HAP-1 (cell line): ENCODE measurements around the gene INPP4B.

Experiments
- DNase-seq, 2 experiments: peaks; one replicate each; pipeline ENCODE4 v3.0.0-alpha.2; 2016 to 2020; ENCODE audit warnings: low spot score in 2 of 2
- H3K27me3 ChIP-seq: fragments of 250-450 bp; sonication (Bioruptor Pico); 2 replicates; pipeline ENCODE4 v1.5.1; 2020; ENCODE audit warnings: low read depth, mild to moderate bottlenecking, moderate library complexity
- H3K36me3 ChIP-seq: fragments of 250-450 bp; sonication (Bioruptor Pico); replicated peaks from 2 replicates; pipeline ENCODE4 v1.5.1; 2020; ENCODE audit warnings: mild to moderate bottlenecking
- H3K4me1 ChIP-seq: fragments of 250-450 bp; sonication (Bioruptor Pico); 2 replicates; pipeline ENCODE4 v1.5.1; 2020; ENCODE audit warnings: mild to moderate bottlenecking
- H3K4me3 ChIP-seq: fragments of 250-450 bp; sonication (Bioruptor Pico); 2 replicates; pipeline ENCODE4 v1.5.1; 2020; ENCODE audit warnings: mild to moderate bottlenecking, moderate library complexity
- H3K9me3 ChIP-seq: fragments of 250-450 bp; sonication (Bioruptor Pico); 2 replicates; pipeline ENCODE4 v1.5.1; 2020; ENCODE audit warnings: mild to moderate bottlenecking, moderate library complexity
- in situ Hi-C: fragments of 300-500 bp; cut with MboI; formaldehyde crosslinking; loops from 3 replicates; pipeline ENCODE4 v1.14.3; 2020; ENCODE audit warnings: low sequenced_read_pairs, inconsistent platforms, mixed read lengths

The INPP4B gene

DNA sequence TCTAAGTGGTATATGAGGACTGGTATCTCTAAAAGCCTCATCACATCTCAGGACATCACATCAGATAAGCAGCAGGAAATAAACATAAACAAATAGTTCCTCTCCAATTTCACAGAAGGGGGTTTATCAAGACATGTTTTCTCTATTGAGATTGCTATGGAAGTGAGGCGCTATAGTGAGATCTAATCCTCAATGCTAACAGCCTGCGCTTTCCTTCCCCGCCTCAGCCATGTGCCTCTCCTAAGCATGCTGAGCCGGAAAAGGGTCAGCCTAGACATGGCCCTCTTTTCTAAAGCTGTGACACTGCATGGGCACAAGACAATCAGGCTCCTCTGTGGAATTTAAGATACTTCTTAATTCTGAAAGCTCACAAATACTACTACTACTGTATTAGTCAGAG, 286.1 kb downstream of the INPP4B start:
- no peaks in the 10 kb centered on the region for H3K9me3 ChIP-seq
- H3K27me3 ChIP-seq, result no peaks in the 10 kb centered on the region
- in situ Hi-C loops, result no loop called here
- no peak for DNase-seq
- no peak overlapping the region for H3K4me3 ChIP-seq
- H3K36me3 ChIP-seq, result no peaks in the 10 kb centered on the region
- H3K4me1 ChIP-seq, result no peaks in the 10 kb centered on the region

DNA sequence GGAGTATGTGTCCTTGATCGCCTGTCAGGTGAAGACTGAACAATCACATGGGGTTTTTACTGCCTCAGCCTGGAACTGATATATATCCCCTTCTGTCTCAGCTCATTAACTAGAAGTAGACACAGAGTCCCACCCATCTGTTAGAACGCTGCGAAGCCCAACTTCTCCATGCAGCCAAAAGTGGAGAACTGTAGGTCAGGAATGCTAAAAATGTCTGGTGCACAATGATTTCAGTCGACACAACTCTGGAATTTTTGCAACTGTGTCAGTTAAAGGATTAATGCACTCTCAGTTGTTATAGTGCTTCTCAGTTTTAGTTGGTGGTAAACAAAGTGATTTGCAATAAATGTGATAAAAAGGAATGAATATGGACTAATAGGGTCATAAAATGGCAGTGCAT, 287.2 kb downstream of the INPP4B start:
- no peak for DNase-seq
- H3K9me3 ChIP-seq, result no peaks in the 10 kb centered on the region
- H3K4me1 ChIP-seq, result no peaks in the 10 kb centered on the region
- no peak overlapping the region for H3K4me3 ChIP-seq
- H3K36me3 ChIP-seq, result no peaks in the 10 kb centered on the region
- in situ Hi-C loops, result no loop called here
- no peaks in the 10 kb centered on the region for H3K27me3 ChIP-seq

DNA sequence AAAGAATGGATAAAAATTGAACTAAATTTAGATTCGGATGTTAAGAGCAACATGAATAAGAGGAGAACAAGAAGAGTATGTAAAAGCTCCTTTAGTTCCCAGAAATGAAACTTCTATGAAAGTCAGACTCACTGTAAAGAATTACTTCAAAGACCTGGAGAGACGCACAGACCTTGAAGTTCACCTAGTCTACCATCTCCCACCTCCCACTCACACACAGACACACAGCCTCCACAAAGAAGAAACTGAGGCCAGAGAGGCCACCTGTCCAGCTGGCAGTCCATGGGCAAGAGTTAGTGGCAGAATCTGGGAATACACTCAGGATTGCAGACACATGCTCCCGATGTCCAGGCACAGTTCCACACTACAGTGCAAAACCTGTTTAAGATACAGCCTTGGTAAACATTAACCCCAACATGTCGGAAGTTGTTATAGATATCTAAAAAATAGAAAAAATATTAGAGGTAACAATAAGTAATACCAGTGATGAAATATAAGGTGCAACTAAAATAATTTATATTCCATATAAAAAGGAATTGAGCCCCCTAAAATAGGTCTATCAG, 288.8 kb downstream of the INPP4B start:
- no peaks in the 10 kb centered on the region for H3K36me3 ChIP-seq
- no peak overlapping the region for H3K4me3 ChIP-seq
- no peaks in the 10 kb centered on the region for H3K4me1 ChIP-seq
- no peaks in the 10 kb centered on the region for H3K27me3 ChIP-seq
- no peaks in the 10 kb centered on the region for H3K9me3 ChIP-seq
- no peak for DNase-seq
- in situ Hi-C loops, result no loop called here

DNA sequence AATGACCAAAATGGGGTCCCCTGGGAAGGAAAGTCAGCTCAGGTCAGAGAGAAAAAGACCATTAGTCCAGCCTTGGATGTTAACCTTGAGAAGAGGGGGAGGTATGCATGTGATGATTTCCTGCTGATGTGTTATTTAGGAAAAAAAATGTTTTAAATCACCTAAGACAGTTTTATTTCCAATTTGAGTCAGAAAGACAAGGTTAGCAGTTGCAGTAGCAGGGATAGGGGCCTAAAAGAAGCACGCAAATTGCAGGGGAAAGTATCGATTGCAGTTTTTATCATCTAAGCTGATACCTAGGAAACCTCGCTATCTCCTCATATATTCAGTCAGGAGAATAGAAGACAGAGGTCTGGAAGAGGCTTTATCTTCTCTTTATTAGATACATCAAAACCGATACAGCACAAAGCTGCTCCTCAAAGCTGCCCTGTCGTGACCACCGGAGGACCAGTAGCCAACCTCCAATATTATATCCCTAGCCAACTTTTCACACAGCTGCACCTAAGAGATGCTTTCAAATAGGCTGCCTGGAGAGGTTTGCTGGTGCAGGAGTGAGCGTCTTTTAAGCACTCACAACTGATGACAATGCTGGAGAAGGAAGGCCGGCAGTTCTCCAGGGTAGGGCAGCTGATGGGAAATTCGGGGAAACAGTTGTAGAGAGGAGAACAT, 289.4 kb downstream of the INPP4B start:
- Histone ChIP-seq H3K27me3 (no peaks in the 10 kb centered on the region), H3K4me1 (no peaks in the 10 kb centered on the region), H3K9me3 (no peaks in the 10 kb centered on the region), H3K36me3 (no peaks in the 10 kb centered on the region), H3K4me3 (no peak overlapping the region)
- in situ Hi-C loops, result no loop called here
- DNase-seq, result no peak

DNA sequence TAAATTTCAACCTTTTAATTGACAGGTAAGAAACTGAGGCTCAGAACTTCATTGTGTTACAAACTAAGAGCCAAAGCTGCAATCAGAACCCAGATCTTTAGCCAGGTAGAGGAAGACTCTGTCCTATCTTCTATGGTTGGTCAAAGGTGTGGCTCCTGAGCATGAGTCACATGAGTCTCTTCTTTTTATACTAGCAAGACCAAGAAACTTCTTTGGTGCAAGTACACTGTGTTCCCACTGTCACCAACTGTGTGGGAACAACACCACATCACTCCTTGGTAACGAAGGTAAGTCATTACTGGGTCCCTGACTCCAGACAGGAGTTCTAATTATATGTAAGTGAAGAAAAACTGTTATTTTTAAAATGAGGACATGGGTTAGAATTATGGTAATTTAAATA, 290.1 kb downstream of the INPP4B start:
- H3K27me3 ChIP-seq, result no peaks in the 10 kb centered on the region
- no peak overlapping the region for H3K4me3 ChIP-seq
- no peak for DNase-seq
- H3K4me1 ChIP-seq, result no peaks in the 10 kb centered on the region
- in situ Hi-C loops, result no loop called here
- H3K9me3 ChIP-seq, result no peaks in the 10 kb centered on the region
- H3K36me3 ChIP-seq, result no peaks in the 10 kb centered on the region

DNA sequence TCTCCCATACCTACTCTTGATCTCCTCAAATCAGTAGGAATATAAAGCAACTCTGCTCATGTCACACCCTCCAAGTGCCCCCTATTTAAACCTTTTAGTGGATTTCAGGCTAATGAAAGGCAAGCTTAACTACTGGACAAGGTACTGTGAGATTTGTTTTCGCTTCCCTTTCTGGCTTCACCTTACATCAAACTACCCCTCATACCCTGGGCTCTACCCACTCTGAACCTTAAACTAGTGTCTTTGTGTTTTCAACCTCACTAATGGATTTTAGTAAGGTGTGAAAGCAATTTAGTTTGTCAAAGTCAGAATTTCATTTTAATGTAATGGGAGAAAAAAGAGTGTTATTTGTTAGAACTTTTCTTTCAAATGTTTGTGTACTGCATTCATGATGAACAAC, 291.7 kb downstream of the INPP4B start:
- H3K36me3 ChIP-seq, result no peaks in the 10 kb centered on the region
- H3K27me3 ChIP-seq, result no peaks in the 10 kb centered on the region
- in situ Hi-C loops, result no loop called here
- no peaks in the 10 kb centered on the region for H3K9me3 ChIP-seq
- H3K4me3 ChIP-seq, result no peak overlapping the region
- no peaks in the 10 kb centered on the region for H3K4me1 ChIP-seq
- no peak for DNase-seq

DNA sequence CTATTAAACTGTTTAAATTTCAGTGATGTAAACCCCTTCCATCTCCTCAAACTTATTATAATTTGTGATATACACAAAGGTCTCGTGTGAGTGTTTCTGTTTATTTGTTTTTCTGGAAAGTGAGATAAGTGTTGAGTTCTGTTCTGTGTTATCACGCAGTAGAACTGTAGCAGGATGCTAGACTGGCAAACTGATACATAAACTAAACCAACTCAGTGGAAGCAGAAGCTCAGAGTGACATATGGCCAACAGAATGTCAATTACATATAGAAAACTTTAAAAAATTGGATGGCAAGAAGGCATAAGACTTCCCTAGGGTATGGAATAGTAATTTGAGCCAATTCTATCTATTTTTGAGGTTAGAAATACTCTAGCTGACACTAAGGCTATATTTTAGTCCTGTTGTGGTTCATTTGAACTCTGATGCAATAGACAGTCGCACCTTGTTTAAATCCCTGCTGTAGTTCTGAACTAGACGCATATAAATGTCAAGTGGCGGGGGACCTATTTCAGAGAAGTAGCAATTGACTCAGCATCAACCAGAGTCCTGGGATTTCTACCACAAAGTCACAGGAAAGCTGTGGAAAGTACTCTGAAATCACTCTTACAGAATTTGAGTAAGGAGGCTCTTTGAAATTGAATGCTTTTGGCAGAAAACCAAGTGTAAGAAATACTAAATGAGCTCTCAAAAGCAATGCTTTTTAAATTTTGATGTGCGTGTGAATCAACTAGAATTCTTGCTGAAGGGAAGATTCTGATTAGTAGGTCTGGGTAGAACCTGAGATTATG, 294.4 kb downstream of the INPP4B start:
- no peaks in the 10 kb centered on the region for H3K4me1 ChIP-seq
- no peak overlapping the region for H3K4me3 ChIP-seq
- DNase-seq, result no peak
- in situ Hi-C loops, result no loop called here
- no peaks in the 10 kb centered on the region for H3K9me3 ChIP-seq
- no peaks in the 10 kb centered on the region for H3K27me3 ChIP-seq
- H3K36me3 ChIP-seq, result no peaks in the 10 kb centered on the region

DNA sequence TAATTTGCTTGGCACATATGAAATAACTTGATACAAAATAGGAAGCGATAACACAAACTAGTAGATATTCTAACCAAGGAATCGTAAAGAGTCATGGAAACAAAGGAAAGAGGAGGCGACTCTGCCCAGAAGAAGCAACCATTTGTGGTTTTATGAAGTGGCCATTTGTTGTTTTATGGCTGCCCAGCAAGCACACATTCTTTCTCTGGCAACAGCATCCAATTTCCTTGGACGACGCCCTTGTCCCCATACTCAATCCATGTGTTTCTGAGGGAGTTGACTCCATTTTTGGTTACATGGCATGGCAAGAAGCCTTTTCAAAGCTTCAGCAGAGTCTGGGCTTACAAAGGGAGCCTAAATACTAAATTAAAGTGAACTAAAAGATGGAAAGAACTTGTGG, 295.1 kb downstream of the INPP4B start:
- DNase-seq, result no peak
- Histone ChIP-seq H3K9me3 (no peaks in the 10 kb centered on the region), H3K4me3 (no peak overlapping the region), H3K4me1 (no peaks in the 10 kb centered on the region), H3K36me3 (no peaks in the 10 kb centered on the region), H3K27me3 (no peaks in the 10 kb centered on the region)
- in situ Hi-C loops, result no loop called here

DNA sequence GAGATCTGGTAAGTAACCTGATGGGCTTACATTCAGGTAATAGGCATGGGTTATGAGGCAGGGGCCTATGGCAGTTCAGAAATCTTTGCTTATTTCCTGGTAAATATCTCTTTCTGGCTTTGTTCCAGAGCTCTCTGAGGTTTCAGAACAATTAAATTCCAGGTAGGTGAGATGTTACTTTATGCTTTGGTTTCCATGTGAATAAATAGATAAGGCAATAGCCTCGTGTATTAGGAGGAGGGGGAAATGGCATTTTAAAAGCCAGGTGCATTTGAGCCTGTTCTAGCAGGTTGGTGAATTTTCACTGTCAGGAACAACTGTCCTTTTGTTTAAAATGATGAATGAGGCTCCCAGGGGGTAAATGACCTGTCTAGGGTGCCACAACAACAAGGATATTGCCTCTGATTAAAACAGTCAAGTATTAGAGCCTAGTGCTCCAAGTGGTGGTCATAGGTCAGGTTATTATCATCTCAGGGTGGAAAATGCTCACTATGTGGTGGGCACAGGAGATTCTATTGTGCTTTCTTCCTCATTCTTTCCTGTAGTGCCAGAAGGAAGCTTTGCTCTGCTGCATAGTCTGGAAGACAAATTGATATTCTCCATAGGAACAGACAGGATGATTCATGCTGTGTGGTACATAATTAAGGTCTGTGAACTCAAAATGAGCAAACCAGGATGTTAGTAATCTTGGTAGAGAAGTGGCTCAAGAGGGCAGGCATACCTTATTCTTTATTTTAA, 296.2 kb downstream of the INPP4B start:
- Histone ChIP-seq H3K27me3 (no peaks in the 10 kb centered on the region), H3K36me3 (no peaks in the 10 kb centered on the region), H3K4me3 (no peak overlapping the region), H3K9me3 (no peaks in the 10 kb centered on the region), H3K4me1 (no peaks in the 10 kb centered on the region)
- in situ Hi-C loops, result no loop called here
- no peak for DNase-seq

DNA sequence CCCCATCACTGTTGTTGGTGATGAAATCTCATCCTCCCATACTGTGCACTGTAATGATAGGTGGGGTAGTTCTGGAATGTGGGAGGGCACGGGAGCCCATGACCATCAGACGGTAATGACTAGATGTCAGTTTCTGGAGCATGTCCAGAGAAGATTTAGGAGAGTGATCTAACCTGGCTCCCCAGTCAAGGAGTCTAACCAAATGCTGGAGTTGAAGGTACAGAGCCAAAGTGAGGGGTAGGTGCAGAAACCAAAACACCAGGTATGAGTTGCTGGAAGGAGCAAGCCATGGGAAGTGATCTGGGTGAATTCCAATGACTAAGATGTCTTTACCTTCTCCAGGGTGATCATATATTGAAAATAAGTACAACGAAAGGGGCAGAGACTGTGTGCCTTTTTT, 296.9 kb downstream of the INPP4B start:
- Histone ChIP-seq H3K4me3 (no peak overlapping the region), H3K4me1 (no peaks in the 10 kb centered on the region)
- in situ Hi-C loops, result no loop called here

DNA sequence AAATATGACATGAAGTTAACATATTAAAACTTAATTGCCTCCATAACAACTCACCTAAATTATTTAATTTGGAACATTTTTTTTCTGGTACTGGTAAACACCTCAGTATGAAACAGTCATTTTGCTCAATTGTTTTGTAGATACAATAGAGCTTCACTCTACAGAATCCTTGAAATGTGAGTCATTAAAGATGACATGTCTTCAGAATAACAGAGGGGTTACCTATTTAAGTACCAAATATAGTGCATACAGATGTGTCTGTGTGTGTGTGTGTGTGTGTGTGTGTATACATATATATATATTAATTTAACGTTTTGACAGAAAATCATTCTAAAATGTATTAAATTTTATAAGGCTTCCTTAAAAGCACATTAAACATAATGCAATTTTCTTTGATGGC, 297.6 kb downstream of the INPP4B start:
- H3K36me3 ChIP-seq, result no peaks in the 10 kb centered on the region
- no peak for DNase-seq
- no peaks in the 10 kb centered on the region for H3K9me3 ChIP-seq
- H3K4me3 ChIP-seq, result no peak overlapping the region
- in situ Hi-C loops, result no loop called here
- H3K27me3 ChIP-seq, result no peaks in the 10 kb centered on the region
- no peaks in the 10 kb centered on the region for H3K4me1 ChIP-seq

More for the DNA sequence above, 296.9 kb downstream of the INPP4B start:
- Histone ChIP-seq H3K27me3 (no peaks in the 10 kb centered on the region), H3K36me3 (no peaks in the 10 kb centered on the region), H3K9me3 (no peaks in the 10 kb centered on the region)
- DNase-seq, result no peak

DNA sequence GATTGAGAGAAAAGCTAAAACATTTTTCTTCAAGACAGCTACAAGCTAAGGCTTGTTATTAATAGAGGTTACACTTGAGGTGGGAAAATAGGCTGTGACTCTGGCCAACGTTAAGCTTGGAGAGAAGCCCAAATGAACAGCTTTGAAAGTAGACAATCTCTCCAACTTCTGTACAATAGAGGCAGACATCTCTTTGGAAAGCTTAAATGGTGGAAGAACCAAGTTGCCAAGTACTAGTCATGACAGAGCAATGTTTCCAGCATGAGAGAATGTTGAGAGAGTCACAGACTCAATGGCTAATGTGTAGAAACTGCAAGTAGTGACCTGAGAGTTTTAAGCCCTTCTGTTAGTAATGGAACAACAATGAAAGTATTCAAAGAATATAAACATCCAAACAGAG, 298.1 kb downstream of the INPP4B start:
- in situ Hi-C loops, result no loop called here
- H3K36me3 ChIP-seq, result no peaks in the 10 kb centered on the region
- no peak for DNase-seq
- no peaks in the 10 kb centered on the region for H3K4me1 ChIP-seq
- H3K27me3 ChIP-seq, result no peaks in the 10 kb centered on the region
- H3K4me3 ChIP-seq, result no peak overlapping the region
- no peaks in the 10 kb centered on the region for H3K9me3 ChIP-seq

DNA sequence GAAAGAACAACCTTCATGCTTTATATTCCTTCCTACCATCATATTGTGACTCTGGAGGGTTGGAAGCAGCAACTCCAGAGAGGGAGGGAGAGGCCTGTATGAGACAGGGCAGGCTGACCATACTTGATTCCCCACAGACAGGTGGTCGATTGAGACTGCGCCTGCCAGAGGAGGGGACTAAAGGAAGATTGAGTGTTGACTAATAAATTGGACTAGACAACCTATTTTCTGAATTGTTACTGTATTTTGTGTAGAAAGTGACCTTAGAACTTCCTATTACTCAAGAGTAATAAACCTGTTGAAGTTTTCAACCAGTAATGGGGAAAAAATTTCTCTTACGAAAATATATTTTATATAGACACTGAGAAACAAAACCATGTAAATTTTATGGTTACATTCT, 301.5 kb downstream of the INPP4B start:
- Histone ChIP-seq H3K4me3 (no peak overlapping the region), H3K4me1 (no peaks in the 10 kb centered on the region), H3K27me3 (no peaks in the 10 kb centered on the region), H3K9me3 (no peaks in the 10 kb centered on the region), H3K36me3 (no peaks in the 10 kb centered on the region)
- in situ Hi-C loops, result no loop called here
- no peak for DNase-seq

DNA sequence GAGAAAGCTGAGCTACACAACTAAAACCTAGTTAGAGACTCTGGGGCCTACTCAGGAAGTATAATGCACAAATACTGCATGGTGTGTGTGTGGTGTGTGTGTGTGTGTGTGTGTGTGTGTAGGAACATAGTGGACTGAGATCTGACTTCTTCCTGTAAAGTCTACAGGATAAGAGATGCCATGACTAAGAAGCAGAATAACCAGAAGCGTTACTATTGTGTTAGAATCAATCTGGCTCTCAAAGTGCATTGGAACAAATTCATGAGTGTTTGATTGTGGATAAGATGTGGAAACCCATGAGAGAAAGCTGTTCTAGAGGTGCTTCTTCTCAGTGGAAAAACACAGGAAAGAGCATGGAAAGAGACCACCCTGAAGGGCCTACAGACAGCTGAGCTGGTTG, 302.1 kb downstream of the INPP4B start:
- Histone ChIP-seq H3K4me3 (no peak overlapping the region), H3K36me3 (no peaks in the 10 kb centered on the region), H3K9me3 (no peaks in the 10 kb centered on the region), H3K4me1 (no peaks in the 10 kb centered on the region), H3K27me3 (no peaks in the 10 kb centered on the region)
- DNase-seq, result no peak
- in situ Hi-C loops, result no loop called here
